Activated CD4-positive, alpha-beta memory T cell treated with anti-CD3 and anti-CD28 coated beads for 36 hours (primary cell): ENCODE data around the gene GPR37. TPM values are rescaled to one million over a fixed set of nuclear protein-coding genes. Genes with fewer than 3 reads are reported as not detected.

Experiments used
- CTCF ChIA-PET: fragments of 350-600 bp; sonication (Branson Sonifier 250); formaldehyde crosslinking; loops from one replicate; lab custom pipeline; 2021; ENCODE audit warnings: antibody characterized with exemption, inconsistent platforms; lab: Charles Lee
- POLR2A ChIA-PET: fragments of 350-600 bp; sonication (Branson Sonifier 250); formaldehyde crosslinking; loops from one replicate; lab custom pipeline; 2021; ENCODE audit warnings: antibody characterized with exemption; lab: Charles Lee
- DNase-seq: peaks from one replicate; pipeline ENCODE4 v3.0.0-alpha.2; 2020
- H3K27ac Mint-ChIP-seq: one replicate; pipeline ENCODE4 v1.8.0; 2021; ENCODE audit warnings: mixed read lengths
- H3K27me3 Mint-ChIP-seq: one replicate; pipeline ENCODE4 v1.8.0; 2021; ENCODE audit warnings: mixed read lengths
- H3K36me3 Mint-ChIP-seq: one replicate; pipeline ENCODE4 v1.8.0; 2021; ENCODE audit warnings: mixed read lengths
- H3K4me1 Mint-ChIP-seq: one replicate; pipeline ENCODE4 v1.8.0; 2021; ENCODE audit warnings: low read depth, mixed read lengths
- H3K4me3 Mint-ChIP-seq: one replicate; pipeline ENCODE4 v1.8.0; 2021; ENCODE audit warnings: mild to moderate bottlenecking, mixed read lengths
- H3K9me3 Mint-ChIP-seq: one replicate; pipeline ENCODE4 v1.8.0; 2021; ENCODE audit warnings: mixed read lengths
- intact Hi-C: fragments of 100-400 bp; cut with micrococcal nuclease; formaldehyde crosslinking; loops from one replicate; pipeline ENCODE4 v1.15.1; 2023
- total RNA-seq, 2 experiments: library from RNA; stranded (reverse); gene quantifications; one replicate each; pipeline ENCODE4 v1.2.3, GENCODE V29; 2021

The GPR37 gene
- total RNA-seq, 2 experiments from 2014 or later = 0.07 TPM; not detected in 1

- ChIA-PET POLR2A (no interaction called here), CTCF (no interaction called here)
- Mint-ChIP-seq H3K36me3 (no peaks in the 10 kb centered on the region), H3K27me3 (peaks cover 23% of the 10 kb centered on the region), H3K4me3 (no peak overlapping the region), H3K4me1 (no peaks in the 10 kb centered on the region), H3K27ac (no peak overlapping the region), H3K9me3 (no peaks in the 10 kb centered on the region)
- intact Hi-C loops = no loop called here
- no peak for DNase-seq
Measured at GRCh38 chr7:124792002-124792401, 26.4 kb upstream of the GPR37 start.

- DNase-seq = no peak
- H3K36me3 Mint-ChIP-seq = no peaks in the 10 kb centered on the region
- H3K27me3 Mint-ChIP-seq = peaks cover 21% of the 10 kb centered on the region
- no peaks in the 10 kb centered on the region for H3K4me1 Mint-ChIP-seq
- CTCF ChIA-PET = interaction anchor here (0.9 kb wide), 1 partner anchor 1339 kb away, joined by 3 read pairs; no protein-coding TSS in a partner anchor
- intact Hi-C loops = no loop called here
- no peak overlapping the region for H3K27ac Mint-ChIP-seq
- H3K9me3 Mint-ChIP-seq = no peaks in the 10 kb centered on the region
- no peak overlapping the region for H3K4me3 Mint-ChIP-seq
- POLR2A ChIA-PET = no interaction called here
Measured at GRCh38 chr7:124791426-124791825, 25.8 kb upstream of the GPR37 start.

- ChIA-PET POLR2A (no interaction called here), CTCF (interaction anchor here (0.9 kb wide), 1 partner anchor 1338 kb away, joined by 3 read pairs; no protein-coding TSS in a partner anchor)
- H3K4me3 Mint-ChIP-seq = no peak overlapping the region
- no peaks in the 10 kb centered on the region for H3K36me3 Mint-ChIP-seq
- H3K4me1 Mint-ChIP-seq = no peaks in the 10 kb centered on the region
- no peak overlapping the region for H3K27ac Mint-ChIP-seq
- intact Hi-C loops = no loop called here
- H3K27me3 Mint-ChIP-seq = peaks cover 21% of the 10 kb centered on the region
- no peak for DNase-seq
- H3K9me3 Mint-ChIP-seq = no peaks in the 10 kb centered on the region
Measured at GRCh38 chr7:124790645-124791044, 25.1 kb upstream of the GPR37 start.

GRCh38 chr7:124785994-124786393 lies 20.4 kb upstream of the GPR37 start:
- no peaks in the 10 kb centered on the region for H3K9me3 Mint-ChIP-seq
- H3K4me3 Mint-ChIP-seq = no peak overlapping the region
- ChIA-PET CTCF (interaction anchor here (0.6 to 1.5 kb wide), 3 partner anchors 20 to 685 kb away, joined by 3 to 4 read pairs (median 4); partner anchors contain the start of gene GPR37), POLR2A (no interaction called here)
- no peak overlapping the region for H3K27ac Mint-ChIP-seq
- no peaks in the 10 kb centered on the region for H3K4me1 Mint-ChIP-seq
- DNase-seq = no peak
- intact Hi-C loops = loop anchor here (2.0 kb wide), 1 partner anchor 631 kb away; no protein-coding TSS in a partner anchor
- no peaks in the 10 kb centered on the region for H3K36me3 Mint-ChIP-seq
- peaks cover 7% of the 10 kb centered on the region for H3K27me3 Mint-ChIP-seq

- peak; percentile 30 for DNase-seq
- H3K36me3 Mint-ChIP-seq = no peaks in the 10 kb centered on the region
- H3K4me1 Mint-ChIP-seq = no peaks in the 10 kb centered on the region
- no peak overlapping the region for H3K27ac Mint-ChIP-seq
- CTCF ChIA-PET = interaction anchor here (0.6 to 1.5 kb wide), 5 partner anchors 19 to 987 kb away, joined by 3 to 4 read pairs (median 4); partner anchors contain the start of gene GPR37
- no peaks in the 10 kb centered on the region for H3K9me3 Mint-ChIP-seq
- H3K27me3 Mint-ChIP-seq = peaks cover 2% of the 10 kb centered on the region
- POLR2A ChIA-PET = no interaction called here
- H3K4me3 Mint-ChIP-seq = no peak overlapping the region
- intact Hi-C loops = loop anchor here (2.0 kb wide), 1 partner anchor 630 kb away; no protein-coding TSS in a partner anchor
Measured at GRCh38 chr7:124784879-124785818, 19.6 kb upstream of the GPR37 start.

DNA sequence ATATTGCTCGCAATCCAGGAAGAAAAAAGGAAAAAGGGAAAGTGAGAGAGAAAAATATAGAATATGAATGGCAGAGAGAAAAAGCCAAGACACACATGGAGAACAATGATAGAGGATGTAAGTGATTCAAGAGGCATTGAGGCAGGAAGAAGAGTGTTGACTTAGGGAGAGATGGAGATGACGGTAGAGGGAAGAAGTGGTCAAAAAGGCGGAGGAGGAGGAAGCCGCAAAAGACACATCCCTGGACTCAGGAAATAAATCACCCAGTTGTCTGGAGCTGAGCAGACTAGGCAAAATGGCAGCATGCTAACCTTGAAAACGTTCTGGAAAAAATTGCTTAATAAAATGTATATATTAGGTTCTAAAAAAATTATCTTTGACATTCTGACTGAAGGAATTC lies 17.7 kb upstream of the GPR37 start:
- DNase-seq = no peak
- Mint-ChIP-seq H3K4me1 (no peaks in the 10 kb centered on the region), H3K27me3 (no peaks in the 10 kb centered on the region), H3K36me3 (no peaks in the 10 kb centered on the region), H3K4me3 (no peak overlapping the region), H3K9me3 (no peaks in the 10 kb centered on the region), H3K27ac (no peak overlapping the region)
- intact Hi-C loops = no loop called here
- ChIA-PET POLR2A (no interaction called here), CTCF (no interaction called here)

- Mint-ChIP-seq H3K9me3 (no peaks in the 10 kb centered on the region), H3K27ac (no peak overlapping the region), H3K27me3 (no peaks in the 10 kb centered on the region), H3K4me1 (no peaks in the 10 kb centered on the region), H3K4me3 (no peak overlapping the region), H3K36me3 (no peaks in the 10 kb centered on the region)
- ChIA-PET POLR2A (no interaction called here), CTCF (no interaction called here)
- DNase-seq = no peak
- intact Hi-C loops = no loop called here
Measured at GRCh38 chr7:124781907-124782734, 16.5 kb upstream of the GPR37 start.

- POLR2A ChIA-PET = no interaction called here
- Mint-ChIP-seq H3K4me3 (no peak overlapping the region), H3K36me3 (no peaks in the 10 kb centered on the region), H3K4me1 (no peaks in the 10 kb centered on the region), H3K27ac (no peak overlapping the region), H3K9me3 (no peaks in the 10 kb centered on the region), H3K27me3 (no peaks in the 10 kb centered on the region)
- DNase-seq = no peak
- CTCF ChIA-PET = no interaction called here
- intact Hi-C loops = no loop called here
Measured at GRCh38 chr7:124781418-124781817, 15.8 kb upstream of the GPR37 start.

DNA sequence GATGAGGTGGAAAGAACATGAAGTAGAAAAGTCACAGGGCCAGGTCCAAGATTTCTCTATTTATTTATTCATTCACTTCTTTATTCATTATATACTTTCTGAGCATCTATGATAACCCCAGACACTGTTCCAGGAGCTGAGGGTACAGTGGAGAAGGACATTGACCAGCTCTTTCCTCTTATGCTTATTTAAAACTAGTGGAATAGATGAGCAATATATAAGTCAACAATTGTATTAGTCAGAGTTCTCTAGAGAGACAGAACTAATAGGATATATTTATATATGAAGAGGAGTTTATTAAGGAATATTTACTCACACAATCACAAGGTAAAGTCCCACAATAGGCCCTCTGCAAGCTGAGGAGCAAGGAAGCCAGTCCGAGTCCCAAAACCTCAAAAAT lies 15.0 kb upstream of the GPR37 start:
- no peak for DNase-seq
- ChIA-PET POLR2A (no interaction called here), CTCF (no interaction called here)
- Mint-ChIP-seq H3K27ac (no peak overlapping the region), H3K4me3 (no peak overlapping the region), H3K36me3 (no peaks in the 10 kb centered on the region), H3K9me3 (no peaks in the 10 kb centered on the region), H3K27me3 (no peaks in the 10 kb centered on the region), H3K4me1 (no peaks in the 10 kb centered on the region)
- intact Hi-C loops = no loop called here

GRCh38 chr7:124780056-124780455 lies 14.5 kb upstream of the GPR37 start:
- no peaks in the 10 kb centered on the region for H3K27me3 Mint-ChIP-seq
- H3K9me3 Mint-ChIP-seq = no peaks in the 10 kb centered on the region
- H3K4me1 Mint-ChIP-seq = no peaks in the 10 kb centered on the region
- no peak for DNase-seq
- no peaks in the 10 kb centered on the region for H3K36me3 Mint-ChIP-seq
- H3K27ac Mint-ChIP-seq = no peak overlapping the region
- intact Hi-C loops = no loop called here
- no peak overlapping the region for H3K4me3 Mint-ChIP-seq
- POLR2A ChIA-PET = no interaction called here
- CTCF ChIA-PET = no interaction called here

DNA sequence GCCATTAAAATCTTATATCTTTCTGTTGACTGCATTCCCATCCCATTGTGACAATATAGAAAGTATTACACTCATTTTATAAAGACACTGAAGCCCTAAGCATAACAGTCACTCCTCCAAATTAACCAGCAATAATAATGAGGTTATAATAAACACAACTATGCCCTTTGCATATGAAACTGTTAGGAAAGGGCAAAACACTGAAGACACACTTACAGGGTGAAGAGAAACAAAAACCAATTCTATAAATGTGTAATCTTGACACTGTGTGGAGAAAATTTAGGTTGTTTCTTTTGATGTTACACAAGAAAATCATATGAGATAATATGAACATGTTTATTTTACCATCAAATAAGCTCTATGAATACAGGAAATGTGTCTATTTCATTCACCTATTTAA lies 14.0 kb upstream of the GPR37 start:
- DNase-seq = no peak
- no peaks in the 10 kb centered on the region for H3K27me3 Mint-ChIP-seq
- CTCF ChIA-PET = interaction anchor here (1.2 kb wide), 1 partner anchor 15 kb away, joined by 6 read pairs; no protein-coding TSS in a partner anchor
- no peak overlapping the region for H3K27ac Mint-ChIP-seq
- intact Hi-C loops = no loop called here
- no peaks in the 10 kb centered on the region for H3K36me3 Mint-ChIP-seq
- no peaks in the 10 kb centered on the region for H3K4me1 Mint-ChIP-seq
- H3K9me3 Mint-ChIP-seq = no peaks in the 10 kb centered on the region
- H3K4me3 Mint-ChIP-seq = no peak overlapping the region
- POLR2A ChIA-PET = no interaction called here

DNA sequence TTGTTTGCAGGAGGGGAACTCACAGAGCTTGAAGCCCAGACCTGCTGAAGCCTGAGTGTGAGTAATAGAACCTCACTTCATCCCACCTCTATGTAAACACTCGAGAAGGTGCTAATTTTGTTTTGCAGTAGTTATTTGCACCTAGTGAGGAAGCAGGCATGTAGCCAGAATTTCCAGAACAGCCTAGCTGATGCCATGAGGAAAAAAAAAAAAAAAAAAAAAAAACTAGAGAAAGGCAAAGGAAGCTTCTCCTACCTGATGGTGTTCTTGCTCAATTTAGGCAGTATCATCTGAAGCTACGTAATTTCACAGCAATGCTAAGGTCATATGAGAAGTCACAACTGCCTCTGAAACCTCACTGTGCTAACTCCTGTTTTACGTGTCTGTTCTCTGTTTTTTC lies 13.6 kb upstream of the GPR37 start:
- H3K4me3 Mint-ChIP-seq = no peak overlapping the region
- intact Hi-C loops = no loop called here
- H3K27me3 Mint-ChIP-seq = peaks cover 1% of the 10 kb centered on the region
- no peaks in the 10 kb centered on the region for H3K36me3 Mint-ChIP-seq
- CTCF ChIA-PET = interaction anchor here (1.2 kb wide), 1 partner anchor 15 kb away, joined by 6 read pairs; no protein-coding TSS in a partner anchor
- H3K27ac Mint-ChIP-seq = no peak overlapping the region
- DNase-seq = no peak
- no peaks in the 10 kb centered on the region for H3K4me1 Mint-ChIP-seq
- no peaks in the 10 kb centered on the region for H3K9me3 Mint-ChIP-seq
- POLR2A ChIA-PET = no interaction called here
